ENCODE measurements around the gene FTH1.

The FTH1 gene

GRCh38 chr11:61916737-61917333, 50.6 kb downstream of the FTH1 start:
- DNase-seq (ENCODE audit: low read depth) = no peak

GRCh38 chr11:61914471-61915171, 52.8 kb downstream of the FTH1 start:
- DNase-seq (ENCODE audit: low read depth) = no peak

Data from HS-5 (cell line).